NCI-H510A treated with DMSO at 0.1 percent for 48 hours (cell line): ENCODE data around the gene NABP1.

Experiments used
- DNase-seq: peaks from one replicate; lab custom pipeline; 2025; lab: John Stamatoyannopoulos, UW

The NABP1 gene

DNA sequence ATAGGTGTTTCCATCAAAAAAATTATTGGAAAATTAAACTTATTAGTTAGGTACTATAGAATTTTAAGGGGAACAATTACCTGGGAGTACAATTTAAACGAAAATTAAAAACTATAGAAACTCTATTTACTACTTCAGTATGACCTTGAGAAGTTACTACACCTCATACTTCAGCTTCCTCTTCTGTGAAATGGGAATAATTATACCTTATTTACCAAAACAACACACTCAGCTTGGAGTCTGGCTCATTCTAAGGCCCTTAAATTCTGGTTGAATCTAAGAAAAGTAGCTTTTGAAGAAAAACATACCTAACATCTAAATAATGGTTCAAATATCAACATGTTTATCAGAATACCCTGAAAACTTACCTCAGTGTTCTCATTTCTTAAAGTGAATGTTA, 2.7 kb downstream of the NABP1 start:
- no peak for DNase-seq

DNA sequence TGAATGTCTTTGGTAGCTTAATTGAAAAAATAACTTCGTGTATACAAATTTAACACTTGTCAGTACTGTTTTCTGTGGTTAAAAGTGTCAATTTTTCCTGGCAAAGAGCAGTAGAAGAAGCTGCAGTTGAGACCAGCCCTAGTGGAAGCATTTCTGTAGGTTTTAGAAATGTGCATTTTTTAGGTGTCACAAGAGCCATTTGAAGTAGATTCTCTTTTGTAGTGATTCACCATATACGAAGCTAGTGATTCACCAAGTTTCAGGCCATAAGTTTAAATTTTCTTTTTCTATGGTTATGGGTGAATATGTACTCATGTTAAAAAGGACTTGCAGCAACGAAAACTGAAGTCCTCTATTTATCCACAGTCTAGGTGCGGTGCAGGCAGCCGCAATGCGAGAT, 4.2 kb downstream of the NABP1 start:
- no peak for DNase-seq

DNA sequence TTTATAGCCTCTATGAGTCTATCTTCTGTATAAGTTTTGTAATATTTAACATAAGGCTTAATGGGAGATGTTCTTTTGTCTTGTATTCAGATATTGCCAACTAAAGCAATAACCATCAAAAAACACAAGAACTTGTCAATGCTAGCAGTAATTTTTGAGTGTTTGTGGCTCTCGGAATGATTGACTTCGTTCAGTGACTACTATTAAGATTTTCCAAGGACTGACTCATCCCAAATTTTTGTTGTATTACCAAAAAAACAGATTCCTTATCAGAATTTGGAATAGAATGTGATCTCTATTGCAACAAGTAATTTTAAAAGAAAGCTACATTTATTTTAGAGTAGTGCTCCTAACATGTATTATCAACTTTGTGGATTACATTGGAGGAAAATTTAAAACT, 8.1 kb downstream of the NABP1 start:
- DNase-seq = no peak

DNA sequence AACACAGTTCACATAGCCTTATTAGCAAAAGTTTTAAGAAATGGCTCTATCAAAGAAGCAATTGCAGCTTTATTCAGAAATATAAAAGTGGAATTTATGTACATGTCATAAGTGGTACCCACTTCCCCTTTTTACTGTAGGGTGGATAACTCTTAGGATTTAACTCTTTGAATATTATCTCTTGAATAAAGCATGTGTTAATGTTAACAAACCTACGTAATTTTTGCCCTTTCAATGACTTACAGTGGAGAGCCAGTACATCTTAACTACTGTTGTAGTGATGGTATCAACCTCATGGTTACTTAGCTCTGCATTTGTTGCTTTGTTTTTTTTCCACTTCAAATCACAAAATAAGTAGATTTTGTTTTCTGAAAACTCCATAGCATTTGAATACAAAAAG, 8.8 kb downstream of the NABP1 start:
- DNase-seq = no peak

DNA sequence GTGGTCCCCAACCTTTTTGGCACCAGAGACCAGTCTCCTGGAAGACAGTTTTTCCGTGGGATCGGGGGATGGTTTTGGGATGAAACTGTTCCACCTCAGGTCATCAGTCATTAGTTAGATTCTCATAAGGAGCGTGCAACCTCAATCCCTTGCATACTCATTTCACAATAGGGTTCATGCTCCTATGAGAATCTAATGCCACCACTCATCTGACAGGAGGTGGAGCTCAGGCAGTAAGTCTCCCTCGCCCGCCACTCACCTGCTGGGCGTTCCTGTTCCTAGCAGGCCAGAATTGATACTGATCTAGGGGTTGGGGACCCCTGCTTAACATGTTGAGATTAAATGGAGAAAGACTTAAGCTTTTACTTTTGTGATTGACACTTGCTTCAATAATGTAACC, 9.9 kb downstream of the NABP1 start:
- no peak for DNase-seq

DNA sequence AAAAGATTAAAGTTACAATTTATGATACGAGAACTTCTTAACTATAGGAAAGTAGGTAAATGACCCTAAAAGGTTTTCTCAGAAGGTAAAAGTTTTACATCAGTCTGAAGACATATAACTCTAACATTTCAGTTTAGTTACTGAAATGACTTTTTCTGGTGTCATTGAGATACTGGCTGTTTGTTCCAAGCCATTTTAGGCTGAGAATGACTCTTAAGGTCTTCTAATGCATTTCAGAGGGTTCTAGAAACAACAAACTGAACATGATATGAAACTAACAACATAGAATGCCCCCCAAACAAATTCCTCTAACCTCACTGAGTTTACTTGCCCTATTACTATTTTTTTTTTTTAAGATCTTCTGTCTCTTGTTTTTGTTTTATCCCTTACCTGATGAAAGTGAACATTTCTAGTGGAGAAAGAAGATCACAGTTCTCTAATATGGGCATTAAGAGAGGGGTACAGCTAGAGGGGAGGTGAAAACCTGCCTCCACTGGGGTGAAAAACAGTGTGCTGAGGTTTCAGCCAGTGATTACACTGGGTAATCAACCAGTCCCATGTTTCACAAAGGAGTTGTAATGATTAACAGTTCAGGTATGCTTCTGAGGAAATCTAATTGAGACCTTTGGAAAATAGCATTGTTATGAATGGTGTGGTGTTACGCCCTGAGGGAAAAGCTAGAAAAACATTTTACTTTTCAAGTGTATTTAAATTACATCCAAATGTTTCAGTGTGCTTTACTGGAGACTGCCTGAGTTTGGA, 11.2 kb downstream of the NABP1 start:
- no peak for DNase-seq

DNA sequence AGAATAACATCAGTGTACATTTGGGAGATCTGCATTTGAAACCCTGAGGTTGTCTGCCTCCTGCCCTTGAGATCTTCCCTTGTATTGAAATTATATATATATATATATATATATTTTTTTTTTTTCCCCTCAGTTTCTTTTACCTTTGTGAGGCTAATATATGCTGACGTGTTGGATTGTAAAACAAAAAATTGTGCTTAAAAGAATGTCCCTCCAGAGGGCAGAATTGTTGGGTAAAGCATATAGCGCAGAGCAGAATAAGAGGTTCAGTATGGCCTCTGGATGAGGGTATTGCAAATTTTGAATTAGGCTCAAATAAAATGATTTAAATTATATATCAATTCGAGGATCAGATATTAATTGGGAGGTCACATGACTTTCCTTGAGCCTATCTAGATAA, 12.4 kb downstream of the NABP1 start:
- DNase-seq = no peak

DNA sequence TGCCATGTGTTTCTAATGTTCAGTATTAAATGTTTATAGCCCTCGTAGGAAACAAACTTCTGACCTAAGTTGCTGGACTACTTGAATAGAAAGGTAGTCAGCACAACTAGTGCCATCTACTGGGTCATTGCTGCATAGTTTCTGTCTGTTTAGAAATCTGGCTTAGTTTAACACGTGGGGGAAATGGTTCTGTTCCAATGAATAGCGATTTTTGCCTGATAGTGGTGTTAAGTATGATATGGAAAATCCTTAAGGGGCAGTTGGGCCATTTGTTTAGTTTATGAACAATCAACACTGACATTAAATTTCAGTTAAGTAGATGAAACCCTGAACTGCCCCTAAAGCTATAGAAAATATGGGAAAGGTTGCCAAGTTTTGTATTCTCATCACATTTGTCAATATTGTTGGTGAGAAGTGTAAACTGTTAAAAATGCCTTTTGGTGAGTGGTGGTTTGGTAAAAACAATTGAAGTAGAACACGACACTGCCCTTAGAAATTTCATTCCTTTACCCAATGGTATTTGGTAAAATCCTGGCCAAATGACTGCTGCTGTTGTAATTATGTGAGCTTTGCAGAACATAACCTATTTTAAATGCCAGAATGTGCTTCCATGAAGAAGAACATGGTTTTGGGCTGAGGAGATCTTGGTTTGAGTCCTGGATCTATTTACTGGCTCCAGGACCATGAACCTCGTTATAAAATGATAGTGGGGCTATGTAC, 13.2 kb downstream of the NABP1 start:
- DNase-seq = peak; percentile 48

DNA sequence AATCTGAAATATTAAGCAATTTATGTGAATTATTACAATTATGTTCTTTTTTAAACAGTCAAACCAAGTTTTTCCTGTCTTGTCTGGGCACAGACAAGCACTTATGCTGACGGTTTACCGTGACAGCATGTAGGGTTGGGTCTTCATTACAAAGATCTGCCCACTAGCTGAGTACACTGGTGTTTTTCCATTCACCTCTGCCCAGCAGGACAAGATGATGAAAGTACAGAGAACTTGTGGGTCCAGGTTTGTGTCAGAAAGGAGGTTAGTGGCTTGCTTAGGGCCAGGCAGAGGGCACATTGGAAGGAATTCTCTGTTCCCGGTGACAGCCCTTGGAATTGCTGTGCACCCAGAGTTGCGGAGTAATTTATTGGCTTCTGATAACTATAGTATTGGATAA, 14.0 kb downstream of the NABP1 start:
- DNase-seq = no peak

DNA sequence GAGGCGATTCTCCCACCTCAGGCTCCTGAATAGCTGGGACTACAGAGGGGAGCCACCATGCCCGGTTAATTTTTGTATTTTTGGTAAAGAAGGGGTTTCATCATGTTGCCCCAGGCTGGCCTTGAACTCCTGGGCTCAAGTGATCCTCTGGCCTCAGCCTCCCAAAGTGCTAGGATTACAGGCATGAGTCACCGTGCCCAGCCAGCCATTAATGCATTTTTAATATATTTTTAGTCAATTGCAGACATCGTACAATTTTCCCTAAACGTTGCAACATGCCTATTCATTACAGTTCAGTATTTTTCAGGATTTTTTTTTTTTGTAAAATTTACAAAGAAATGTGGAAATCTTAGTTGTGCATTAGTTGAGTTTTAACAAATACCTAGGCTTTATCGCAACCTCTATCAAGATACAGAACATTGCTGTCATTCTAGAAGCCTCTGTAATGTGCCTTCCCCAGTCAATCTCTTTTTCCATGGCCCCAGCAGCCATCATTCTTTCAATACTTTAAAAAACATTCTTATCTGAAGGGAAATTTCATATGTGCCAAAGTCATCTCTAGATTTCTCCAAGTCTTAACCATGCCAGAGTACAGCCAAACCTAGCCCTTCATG, 14.7 kb downstream of the NABP1 start:
- DNase-seq = no peak

DNA sequence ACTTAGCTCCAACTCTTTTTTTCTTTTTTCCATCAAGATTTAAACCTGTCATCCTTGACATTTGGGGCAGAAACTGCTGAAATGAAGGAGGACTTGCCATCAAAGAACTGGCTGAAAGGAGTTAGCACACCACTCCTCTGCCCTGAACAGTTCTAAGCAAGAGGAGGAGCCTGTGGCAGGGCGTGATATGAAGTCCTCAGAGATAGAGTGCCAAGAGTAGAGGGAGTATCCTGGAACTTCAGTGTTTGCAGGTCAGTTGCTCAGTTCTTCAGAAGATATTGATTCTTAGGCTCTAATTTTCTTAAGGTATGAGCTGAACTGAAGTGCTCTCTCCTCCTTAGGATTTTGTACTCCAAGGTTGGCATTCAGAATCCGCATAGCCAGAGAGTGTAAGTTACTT, 15.2 kb downstream of the NABP1 start:
- no peak for DNase-seq

DNA sequence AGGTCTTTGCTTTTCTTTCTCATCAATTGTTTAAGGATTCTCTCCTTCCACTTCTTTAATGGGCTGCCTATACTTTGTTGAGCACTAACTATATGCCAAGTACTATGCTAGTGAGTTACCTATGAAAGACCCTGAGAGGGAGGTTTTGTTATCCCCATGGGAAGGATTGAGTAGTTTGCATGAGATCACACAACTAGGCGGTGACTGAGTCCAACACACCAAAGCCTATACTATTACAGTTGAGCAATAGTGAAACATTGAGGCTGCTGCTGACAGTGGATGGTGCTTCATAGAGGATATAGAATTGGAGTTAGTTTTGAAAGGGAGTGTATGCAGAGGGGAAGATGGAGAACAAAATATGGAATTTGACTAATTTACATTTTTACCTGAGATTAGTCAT, 15.8 kb downstream of the NABP1 start:
- DNase-seq = no peak

DNA sequence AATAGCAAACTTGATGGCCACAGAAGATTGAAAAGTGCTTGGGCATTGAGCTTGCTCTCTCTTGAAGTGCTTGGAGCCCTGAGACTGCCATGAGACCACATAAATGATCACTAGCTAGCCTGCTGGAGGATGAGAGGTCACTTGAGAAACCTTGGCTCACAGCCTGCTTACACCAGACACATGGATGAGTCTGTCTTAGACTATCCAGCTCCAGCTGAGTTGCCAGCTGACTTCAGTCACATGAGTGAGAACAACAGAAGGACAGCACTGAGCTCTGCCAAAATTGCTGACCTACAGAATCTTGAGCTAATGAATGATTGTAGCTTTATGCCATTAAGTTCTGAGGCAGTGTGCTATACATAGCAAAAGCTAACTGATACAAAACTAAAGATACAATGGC, 18.1 kb downstream of the NABP1 start:
- DNase-seq = peak; percentile 49

DNA sequence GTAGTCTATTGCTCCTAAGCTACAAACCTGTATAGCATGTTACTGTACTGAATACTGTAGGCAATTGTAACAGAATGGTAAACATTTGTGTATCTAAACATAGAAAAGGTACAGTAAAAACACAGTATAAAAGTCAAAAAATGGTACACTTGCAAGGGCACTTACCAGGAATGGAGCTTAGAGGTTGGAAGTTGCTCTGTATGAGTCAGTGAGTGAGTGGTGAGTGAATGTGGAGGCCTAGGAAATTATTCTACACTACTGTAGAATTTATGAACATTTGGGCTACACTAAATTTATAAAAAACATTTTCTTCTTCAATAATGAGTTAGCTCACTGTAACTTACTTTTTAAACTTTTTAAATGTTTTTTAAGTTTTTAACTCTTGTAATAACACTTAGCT, 19.0 kb downstream of the NABP1 start:
- DNase-seq = no peak

DNA sequence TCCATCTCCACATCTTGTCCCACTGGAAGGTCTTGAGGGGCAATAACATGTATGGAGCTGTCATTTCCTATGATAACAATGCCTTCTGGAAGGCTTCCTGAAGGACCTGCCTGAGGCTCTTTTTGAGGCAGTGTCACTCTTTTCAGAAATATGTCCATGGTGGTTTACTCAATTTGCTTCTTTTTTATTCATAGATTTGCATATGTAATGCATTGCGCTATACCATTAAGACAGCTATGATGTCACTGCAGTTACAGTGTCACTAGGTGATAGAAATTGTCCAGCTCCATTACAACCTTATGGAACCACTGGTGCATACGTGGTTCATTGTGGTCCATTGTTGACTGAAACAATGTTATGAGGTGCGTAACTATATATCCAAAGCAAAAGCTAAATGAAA, 19.9 kb downstream of the NABP1 start:
- no peak for DNase-seq

DNA sequence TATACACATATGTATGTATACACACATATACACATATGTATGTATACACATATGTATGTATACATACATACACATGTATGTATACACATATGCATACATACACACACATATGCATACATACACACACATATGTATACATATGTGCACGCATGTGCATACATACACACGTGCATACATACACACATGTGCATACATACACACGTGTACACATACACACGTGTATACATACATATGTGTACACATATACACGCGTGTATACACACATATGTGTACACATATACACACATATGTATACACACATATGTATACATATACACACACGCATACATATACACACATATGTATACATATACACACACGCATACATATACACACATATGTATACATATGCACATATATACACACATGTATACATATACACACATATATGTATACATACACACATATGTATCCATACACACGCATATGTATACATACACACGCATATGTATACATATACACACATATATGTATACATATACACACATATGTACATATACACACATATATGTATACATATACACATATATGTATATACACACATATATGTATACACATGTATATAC, 21.5 kb downstream of the NABP1 start:
- no peak for DNase-seq

DNA sequence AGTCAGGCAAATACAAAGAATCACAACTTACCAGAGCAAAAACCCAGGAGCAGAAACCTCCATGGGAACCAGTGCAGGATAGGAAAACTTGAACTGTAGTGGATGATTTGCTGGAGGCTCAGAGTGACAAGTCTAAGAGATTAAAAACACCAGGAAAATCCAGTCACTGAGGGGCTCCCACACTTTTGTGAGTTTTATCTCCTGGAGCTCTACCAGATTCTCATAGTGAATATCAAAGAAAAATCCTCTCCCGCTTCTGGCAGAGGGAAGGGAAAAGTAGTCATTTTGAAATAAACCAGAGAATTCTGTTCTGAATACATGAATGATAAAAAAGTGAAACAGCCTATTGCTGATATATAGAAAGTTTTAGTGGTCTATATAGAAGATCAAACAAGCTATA, 23.1 kb downstream of the NABP1 start:
- no peak for DNase-seq

DNA sequence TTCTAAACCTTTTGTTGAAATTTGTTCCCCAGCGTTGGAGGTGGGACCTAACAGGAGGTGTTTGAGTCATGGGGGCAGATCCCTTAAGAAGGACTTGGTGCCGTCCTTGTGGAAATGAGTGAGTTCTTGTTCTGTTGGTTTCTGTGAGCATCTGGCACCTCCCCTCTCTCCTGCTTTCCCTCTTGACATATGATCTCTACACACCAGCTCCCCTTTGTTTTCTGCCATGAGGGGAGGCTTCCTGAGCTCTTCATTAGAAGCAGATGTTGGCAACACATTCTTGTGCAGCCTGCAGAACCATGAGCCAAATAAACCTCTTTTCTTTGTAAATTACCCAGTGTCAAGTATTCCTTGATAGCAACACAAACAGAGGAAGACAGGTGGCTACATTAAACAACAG, 23.8 kb downstream of the NABP1 start:
- peak; percentile 84 for DNase-seq

DNA sequence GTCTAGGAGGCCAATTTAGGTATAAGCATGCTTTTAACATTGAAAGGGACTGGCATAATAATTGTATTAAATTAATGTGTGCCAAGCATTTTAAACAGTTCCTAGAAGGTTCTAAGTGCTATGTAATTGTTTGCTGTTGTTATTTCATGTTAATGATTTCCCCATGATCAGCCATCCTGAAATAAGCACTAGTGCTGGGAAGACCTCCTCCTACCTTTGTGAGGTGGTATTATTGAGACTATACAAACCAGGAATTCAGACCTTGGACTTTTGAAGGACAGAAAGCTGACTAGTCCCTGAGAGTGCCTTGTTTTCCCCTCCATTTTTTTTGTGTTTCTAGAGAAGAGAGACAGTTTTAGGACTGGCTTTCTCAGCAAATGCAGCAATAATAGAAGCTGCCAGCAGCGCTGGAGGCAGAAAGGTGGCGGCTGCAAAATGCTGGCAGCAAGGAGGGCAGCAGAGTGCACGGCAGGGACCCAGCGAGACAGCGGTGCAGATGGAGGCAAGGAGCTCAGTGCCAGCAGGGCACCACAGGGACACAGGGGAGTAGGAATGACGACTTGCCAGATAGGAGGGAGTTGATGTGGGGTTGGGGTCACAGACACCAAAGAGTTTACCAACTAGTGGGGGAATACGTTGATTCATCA, 25.3 kb downstream of the NABP1 start:
- DNase-seq = no peak

DNA sequence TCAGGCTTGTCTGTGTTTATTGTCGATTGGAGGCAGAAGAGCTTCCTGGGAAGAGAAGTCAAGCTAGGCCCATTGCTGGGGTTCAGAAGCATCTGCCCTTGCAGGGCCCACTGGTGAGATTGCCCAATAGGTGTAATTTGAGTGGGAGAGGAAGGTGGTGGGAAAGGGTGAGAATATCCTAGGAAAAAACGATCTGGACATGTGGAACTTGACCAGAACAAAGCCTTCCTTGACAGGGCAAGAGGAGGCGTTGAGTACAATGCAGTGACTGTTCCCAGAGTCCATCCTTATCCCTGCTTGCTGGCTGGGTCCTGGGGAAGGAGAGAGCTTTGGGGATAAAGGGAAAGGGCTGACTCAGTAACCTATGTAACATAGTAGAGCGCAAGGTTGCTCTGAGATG, 27.1 kb downstream of the NABP1 start:
- DNase-seq = no peak

DNA sequence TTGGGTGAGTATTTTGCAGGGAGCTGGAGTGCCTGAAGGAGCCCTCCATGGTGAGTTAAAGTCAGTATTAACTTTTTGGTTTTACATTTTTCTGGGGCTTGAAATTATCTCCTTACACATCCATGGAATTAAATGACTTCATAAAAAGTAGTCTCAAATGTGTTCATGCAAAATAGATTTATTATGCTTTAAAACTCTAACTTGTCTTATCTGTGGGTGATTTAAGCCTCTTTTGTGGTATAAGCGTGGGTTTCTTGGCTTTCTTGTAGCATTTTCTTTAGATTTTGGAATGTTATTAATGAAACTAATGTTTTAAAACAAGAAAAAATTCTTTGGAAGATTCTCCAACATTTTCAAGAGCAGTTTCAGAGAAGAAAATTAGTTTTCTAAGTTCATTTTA, 27.8 kb downstream of the NABP1 start:
- DNase-seq = no peak

DNA sequence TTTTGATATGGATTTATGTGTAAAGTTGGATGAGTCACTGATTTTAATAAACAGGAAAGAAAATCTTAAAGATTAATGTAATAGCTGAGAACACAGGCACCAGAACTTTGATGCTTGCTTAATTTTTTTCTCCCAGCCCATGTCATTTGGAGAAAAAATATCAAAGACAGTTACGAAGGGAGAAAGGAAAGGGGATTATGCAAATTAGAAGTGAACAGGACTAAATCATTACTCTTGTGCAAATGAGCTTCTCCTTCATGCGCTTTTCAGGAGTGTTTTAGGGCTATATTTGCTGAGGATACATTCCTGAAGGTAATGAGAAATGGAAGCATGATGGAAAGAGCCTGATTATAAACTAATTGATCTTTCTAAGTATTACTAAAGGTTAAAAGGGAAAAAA, 28.9 kb downstream of the NABP1 start:
- no peak for DNase-seq

DNA sequence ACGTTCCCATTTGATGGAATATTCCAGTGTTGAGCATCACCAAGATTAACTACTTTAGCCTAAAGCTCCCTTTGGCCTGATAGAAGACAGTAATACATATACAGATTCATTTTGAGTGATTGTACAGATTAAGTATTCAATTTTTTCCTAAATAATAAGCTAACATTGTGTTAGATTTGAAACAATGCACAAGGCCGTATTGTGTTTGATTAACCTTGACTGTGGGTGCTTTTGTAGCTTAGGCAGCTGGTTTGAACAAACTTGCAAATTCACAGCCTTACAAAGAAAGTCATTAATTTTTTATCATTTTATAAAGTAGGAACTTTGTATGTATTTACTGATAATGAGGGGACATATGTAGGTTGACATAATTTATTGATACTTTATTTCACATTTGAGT, 29.6 kb downstream of the NABP1 start:
- DNase-seq = no peak
